Measurements from ENCODE around the gene TRPM2. TPM values are rescaled to one million over a fixed set of nuclear protein-coding genes. Genes with fewer than 3 reads are reported as not detected.
A peak's percentile ranks its signal among the peaks of the same experiment; 100 is the strongest.

The TRPM2 gene
- total and polyA plus RNA-seq, 12 donors: 1.5 to 28.3 (median 11.3) TPM

DNA sequence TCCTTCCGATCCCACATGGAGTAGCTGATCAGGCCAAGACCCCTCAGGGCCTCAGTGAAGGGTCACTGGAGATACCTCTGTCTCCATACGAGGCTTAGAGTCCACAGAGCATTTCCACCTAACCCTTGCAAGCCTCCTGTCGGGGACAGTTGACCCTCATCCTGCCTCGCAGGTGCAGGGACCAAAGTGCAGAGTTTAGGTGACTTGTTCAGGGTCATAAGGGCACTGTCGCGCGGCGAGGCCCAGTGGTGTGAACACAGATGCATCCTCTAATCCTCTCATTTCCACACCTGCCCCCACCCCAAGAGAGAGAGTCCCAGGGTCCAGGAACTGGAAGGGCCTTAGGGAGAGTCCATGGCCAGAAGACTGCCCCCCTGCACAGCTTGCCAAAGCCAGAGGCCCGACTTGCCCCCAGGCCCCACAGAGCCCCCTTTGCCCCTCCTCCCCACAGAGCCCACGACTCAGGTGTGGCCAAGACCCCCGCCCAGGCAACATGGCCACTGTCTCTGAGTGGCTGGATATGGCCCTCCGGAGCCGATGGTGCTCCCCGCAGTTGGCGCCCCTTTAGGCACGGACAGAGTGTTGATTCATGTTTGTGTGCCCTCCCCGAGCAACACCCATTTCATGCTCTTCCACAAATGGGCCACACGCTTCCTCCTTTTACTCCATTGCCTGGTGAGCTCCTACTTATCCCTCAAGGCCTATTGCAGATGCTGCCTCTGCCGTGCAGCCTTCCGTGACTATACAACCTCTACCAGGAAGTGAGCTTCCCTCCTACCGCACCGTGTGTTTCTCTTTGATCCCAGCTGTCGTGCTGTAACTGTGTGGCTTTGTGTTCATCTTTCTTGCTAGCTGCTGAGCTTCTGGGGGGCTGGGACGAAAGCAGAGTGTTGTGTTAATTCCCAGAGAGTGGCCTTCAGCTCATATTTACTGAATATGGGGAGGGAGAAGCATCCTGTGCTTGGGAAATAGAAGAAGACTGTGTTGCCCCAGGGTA, 1.7 kb downstream of the TRPM2 start:
- no peaks in the 10 kb centered on the region for H3K36me3 ChIP-seq (replicated peaks in 1 of 2)
- peaks cover 17% of the 10 kb centered on the region for H3K27me3 ChIP-seq
- H3K4me3 ChIP-seq: peak overlapping the region in 1 of 4 donors; percentile 41
- DNase-seq: no peak
- peak overlapping the region in 1 of 5 donors; percentile 90 for H3K27ac ChIP-seq
- H3K9me3 ChIP-seq (replicated peaks in 1 of 3): no peaks in the 10 kb centered on the region
- intact Hi-C loops (cut with DNase I): no loop called here
- no peaks in the 10 kb centered on the region for H3K4me1 ChIP-seq (replicated peaks in 1 of 2)
- TF ChIP-seq, protein P1, sequence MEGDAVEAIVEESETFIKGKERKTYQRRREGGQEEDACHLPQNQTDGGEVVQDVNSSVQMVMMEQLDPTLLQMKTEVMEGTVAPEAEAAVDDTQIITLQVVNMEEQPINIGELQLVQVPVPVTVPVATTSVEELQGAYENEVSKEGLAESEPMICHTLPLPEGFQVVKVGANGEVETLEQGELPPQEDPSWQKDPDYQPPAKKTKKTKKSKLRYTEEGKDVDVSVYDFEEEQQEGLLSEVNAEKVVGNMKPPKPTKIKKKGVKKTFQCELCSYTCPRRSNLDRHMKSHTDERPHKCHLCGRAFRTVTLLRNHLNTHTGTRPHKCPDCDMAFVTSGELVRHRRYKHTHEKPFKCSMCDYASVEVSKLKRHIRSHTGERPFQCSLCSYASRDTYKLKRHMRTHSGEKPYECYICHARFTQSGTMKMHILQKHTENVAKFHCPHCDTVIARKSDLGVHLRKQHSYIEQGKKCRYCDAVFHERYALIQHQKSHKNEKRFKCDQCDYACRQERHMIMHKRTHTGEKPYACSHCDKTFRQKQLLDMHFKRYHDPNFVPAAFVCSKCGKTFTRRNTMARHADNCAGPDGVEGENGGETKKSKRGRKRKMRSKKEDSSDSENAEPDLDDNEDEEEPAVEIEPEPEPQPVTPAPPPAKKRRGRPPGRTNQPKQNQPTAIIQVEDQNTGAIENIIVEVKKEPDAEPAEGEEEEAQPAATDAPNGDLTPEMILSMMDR (IDR thresholded peaks at IDR 0.05): no peak
- no peak for TF ChIP-seq POLR2A (IDR thresholded peaks at IDR 0.05)
- 77 to 87% (median 79%) methylated on average over 17 to 24 of the region's 24 CpGs for WGBS, 4 donors

DNA sequence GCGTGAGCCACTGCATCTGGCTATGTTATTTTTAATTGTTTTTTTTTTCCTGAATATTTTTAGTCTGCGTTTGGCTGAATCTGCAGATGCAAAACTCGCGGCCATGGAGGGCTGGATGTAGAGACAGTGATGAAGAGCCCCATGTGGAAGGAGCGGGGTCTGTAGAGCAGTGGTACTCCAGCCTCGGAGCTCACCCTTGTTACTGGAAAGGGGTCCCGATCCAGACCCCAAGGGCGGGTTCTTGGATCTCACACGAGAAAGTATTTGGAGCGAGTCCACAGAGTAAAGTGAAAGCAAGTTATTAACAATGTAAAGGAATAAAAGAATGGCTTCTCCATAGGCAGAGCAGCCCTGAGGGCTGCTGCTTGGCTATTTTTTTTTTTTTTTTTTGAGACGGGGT, 2.7 kb downstream of the TRPM2 start:
- Histone ChIP-seq H3K27ac (no peak overlapping the region), H3K27me3 (peaks cover 9% of the 10 kb centered on the region), H3K4me3 (no peak overlapping the region), H3K36me3 (replicated peaks in 1 of 2) (no peaks in the 10 kb centered on the region), H3K9me3 (replicated peaks in 1 of 3) (no peaks in the 10 kb centered on the region), H3K4me1 (replicated peaks in 1 of 2) (no peaks in the 10 kb centered on the region)
- intact Hi-C loops (cut with DNase I): no loop called here
- 77 to 88% (median 83%) methylated on average over 11 of the region's 11 CpGs for WGBS, 4 donors
- no peak for DNase-seq
- TF ChIP-seq, protein P1 (IDR thresholded peaks at IDR 0.05): no peak
- TF ChIP-seq POLR2A (IDR thresholded peaks at IDR 0.05): no peak

DNA sequence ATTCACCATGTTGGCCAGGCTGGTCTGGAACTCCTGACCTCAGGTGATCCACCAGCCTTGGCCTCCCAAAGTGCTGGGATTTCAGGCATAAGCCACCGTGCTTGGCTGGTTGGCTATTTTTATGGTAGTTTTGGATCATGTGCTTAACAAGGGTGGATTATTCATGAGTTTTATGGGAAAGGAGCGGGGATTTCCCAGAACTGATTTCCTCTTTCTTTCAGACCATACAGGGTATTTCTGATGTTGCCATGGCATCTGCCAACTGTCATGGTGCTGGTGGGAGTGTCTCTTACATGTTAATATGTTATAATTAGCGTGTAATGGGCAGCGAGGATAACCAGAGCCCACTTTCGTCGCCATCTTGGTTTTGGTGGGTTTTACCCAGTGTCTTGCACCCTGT, 3.2 kb downstream of the TRPM2 start:
- no peak for DNase-seq
- peaks cover 5% of the 10 kb centered on the region for H3K27me3 ChIP-seq
- no peaks in the 10 kb centered on the region for H3K4me1 ChIP-seq (replicated peaks in 1 of 2)
- 85 to 90% (median 87%) methylated on average over 6 of the region's 6 CpGs for WGBS, 4 donors
- H3K27ac ChIP-seq: no peak overlapping the region
- H3K36me3 ChIP-seq (replicated peaks in 1 of 2): no peaks in the 10 kb centered on the region
- intact Hi-C loops (cut with DNase I): no loop called here
- H3K4me3 ChIP-seq: no peak overlapping the region
- H3K9me3 ChIP-seq (replicated peaks in 1 of 3): no peaks in the 10 kb centered on the region
- no peak for TF ChIP-seq POLR2A (IDR thresholded peaks at IDR 0.05)

DNA sequence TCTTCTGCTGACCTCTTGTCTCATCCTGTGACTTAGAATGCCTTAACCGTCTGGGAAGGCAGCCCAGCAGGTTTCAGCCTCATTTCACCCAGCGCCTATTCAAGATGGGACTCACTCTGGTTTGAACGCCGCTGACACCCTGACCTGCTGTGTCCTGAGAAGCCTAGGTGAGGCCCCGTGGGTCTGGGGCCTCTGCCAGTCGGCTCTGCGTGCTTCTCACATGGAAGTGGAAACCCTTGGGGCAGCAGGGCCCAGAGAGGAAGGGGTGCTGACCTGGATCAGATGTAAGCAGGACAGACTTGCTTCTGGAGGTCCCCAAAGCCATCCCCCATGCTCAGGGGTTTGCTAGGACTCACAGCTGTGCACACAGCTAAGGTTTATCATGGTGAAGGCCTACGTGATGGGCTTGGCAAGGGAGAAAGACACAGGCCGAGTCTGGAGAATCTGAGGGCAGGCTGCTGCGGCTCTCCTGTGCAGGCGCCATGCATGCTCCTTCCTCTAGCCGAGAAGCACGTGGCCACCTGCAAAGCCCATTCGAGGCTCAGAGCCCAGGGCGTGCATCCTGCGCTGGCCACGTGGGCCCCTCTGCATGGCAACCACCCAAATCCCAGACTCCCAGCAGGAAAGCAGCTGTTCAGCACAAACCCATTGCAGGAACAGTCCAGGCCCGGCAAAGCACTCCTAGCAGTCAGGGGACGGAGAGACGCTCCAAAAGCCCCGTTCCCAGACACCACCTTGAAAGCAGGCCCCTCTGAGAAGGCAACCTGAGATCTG, 3.8 kb downstream of the TRPM2 start:
- intact Hi-C loops (cut with DNase I): no loop called here
- no peak for TF ChIP-seq POLR2A (IDR thresholded peaks at IDR 0.05)
- TF ChIP-seq, protein P1 (IDR thresholded peaks at IDR 0.05): no peak
- Histone ChIP-seq H3K4me1 (replicated peaks in 1 of 2) (no peaks in the 10 kb centered on the region), H3K36me3 (replicated peaks in 1 of 2) (no peaks in the 10 kb centered on the region), H3K27ac (no peak overlapping the region), H3K27me3 (no peaks in the 10 kb centered on the region), H3K4me3 (no peak overlapping the region), H3K9me3 (replicated peaks in 1 of 3) (no peaks in the 10 kb centered on the region)
- 82 to 89% (median 85%) methylated on average over 11 to 21 of the region's 21 CpGs for WGBS, 4 donors
- DNase-seq: no peak
